ENCODE data around the gene TMC6. TPM values are rescaled to one million over a fixed set of nuclear protein-coding genes. Genes with fewer than 3 reads are reported as not detected.
"Not testable (repeated sequence)": the region's sequence is repeated elsewhere in the genome, so short reads cannot be mapped to it uniquely, and the experiment has no call there.

Gene TMC6
- total RNA-seq, 1 experiment from 2014 or later = 116 TPM

DNA sequence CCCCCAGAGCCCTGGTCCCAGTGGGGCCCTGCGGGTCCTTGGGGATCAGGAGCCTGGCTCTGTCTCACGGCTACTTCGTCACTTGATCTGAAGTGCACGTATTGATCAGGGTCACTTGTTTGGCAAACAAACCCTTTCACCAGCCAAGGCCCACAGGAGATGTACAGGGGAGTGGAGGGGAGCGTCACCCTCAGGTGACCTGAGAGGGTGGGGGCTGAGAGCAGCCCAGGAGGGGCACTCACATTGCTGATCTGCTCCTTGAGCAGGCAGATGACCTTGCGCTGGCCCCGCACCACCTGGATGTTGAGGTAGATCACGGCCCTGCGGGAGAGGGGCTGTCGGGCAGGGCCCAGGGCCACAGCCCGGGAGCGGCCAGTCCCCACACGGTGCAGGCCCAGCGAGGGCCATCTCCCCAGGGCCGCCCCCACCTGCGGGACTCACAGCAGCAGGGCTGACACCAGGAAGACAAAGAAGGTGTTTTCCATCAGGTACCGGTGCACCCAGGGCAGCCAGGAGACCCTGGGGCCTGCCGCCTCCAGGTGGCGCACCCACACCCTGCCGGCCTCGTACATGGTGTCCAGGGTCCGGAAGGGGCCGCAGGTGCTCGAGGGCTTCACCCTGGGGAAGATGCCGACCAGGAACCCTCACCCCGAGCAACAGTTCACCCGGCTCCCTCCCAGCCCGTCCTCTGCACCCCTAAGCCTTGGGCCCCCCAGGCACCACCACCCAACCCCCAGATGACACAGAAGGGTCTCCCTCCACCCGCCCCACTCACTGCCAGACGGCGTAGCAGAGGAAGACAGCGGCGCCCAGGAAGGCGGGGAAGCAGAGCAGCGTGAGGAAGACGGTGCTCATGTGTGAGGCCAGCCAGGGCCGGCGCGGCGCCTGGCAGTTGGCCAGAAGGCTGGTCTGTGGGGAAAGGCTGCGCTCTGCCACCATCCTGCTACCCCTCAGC is 11.3 kb downstream of the TMC6 start:
- peak; percentile 47 for DNase-seq
- BruUV-seq (replicated peaks) = no TSS peak
- CTCF ChIA-PET = no interaction called here
- no peak overlapping the region for H3K27ac Mint-ChIP-seq (ENCODE audit: unreplicated experiment)
- TF ChIP-seq, protein P1, sequence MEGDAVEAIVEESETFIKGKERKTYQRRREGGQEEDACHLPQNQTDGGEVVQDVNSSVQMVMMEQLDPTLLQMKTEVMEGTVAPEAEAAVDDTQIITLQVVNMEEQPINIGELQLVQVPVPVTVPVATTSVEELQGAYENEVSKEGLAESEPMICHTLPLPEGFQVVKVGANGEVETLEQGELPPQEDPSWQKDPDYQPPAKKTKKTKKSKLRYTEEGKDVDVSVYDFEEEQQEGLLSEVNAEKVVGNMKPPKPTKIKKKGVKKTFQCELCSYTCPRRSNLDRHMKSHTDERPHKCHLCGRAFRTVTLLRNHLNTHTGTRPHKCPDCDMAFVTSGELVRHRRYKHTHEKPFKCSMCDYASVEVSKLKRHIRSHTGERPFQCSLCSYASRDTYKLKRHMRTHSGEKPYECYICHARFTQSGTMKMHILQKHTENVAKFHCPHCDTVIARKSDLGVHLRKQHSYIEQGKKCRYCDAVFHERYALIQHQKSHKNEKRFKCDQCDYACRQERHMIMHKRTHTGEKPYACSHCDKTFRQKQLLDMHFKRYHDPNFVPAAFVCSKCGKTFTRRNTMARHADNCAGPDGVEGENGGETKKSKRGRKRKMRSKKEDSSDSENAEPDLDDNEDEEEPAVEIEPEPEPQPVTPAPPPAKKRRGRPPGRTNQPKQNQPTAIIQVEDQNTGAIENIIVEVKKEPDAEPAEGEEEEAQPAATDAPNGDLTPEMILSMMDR (IDR thresholded peaks at IDR 0.05; ENCODE audit: unreplicated experiment) = peak; percentile 28
- intact Hi-C loops (cut with micrococcal nuclease; ENCODE audit: unreplicated experiment) = no loop called here
- no peak overlapping the region for H3K4me3 Mint-ChIP-seq (ENCODE audit: low read depth, unreplicated experiment)
- peaks cover 38% of the 10 kb centered on the region for H3K36me3 Mint-ChIP-seq (ENCODE audit: insufficient read depth, unreplicated experiment)
- H3K4me1 Mint-ChIP-seq (ENCODE audit: low read depth, unreplicated experiment) = peaks cover 6% of the 10 kb centered on the region
- H3K9me3 Mint-ChIP-seq (ENCODE audit: low read depth, unreplicated experiment) = no peaks in the 10 kb centered on the region
- H3K27me3 Mint-ChIP-seq (ENCODE audit: unreplicated experiment) = no peaks in the 10 kb centered on the region

DNA sequence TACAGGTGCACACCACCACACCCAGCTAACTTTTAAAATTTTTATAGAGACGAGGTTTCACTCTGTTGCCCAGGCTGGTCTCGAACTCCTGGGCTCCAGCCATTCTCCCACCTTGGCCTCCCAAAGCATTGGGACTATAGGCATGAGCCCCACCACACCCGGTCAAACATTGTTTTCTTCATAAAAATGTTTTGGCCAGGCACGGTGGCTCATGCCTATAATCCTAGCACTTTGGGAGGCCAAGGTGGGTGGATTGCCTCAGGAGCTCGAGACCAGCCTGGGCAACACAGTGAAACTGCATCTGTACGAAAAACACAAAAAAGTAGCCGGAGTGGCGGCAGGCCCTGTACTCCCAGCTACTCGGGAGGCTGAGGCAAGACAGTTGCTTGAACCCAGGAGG is 12.1 kb downstream of the TMC6 start:
- Mint-ChIP-seq H3K9me3 (ENCODE audit: low read depth, unreplicated experiment) (no peaks in the 10 kb centered on the region), H3K4me3 (ENCODE audit: low read depth, unreplicated experiment) (no peak overlapping the region), H3K27me3 (ENCODE audit: unreplicated experiment) (no peaks in the 10 kb centered on the region), H3K27ac (ENCODE audit: unreplicated experiment) (no peak overlapping the region), H3K36me3 (ENCODE audit: insufficient read depth, unreplicated experiment) (peaks cover 33% of the 10 kb centered on the region), H3K4me1 (ENCODE audit: low read depth, unreplicated experiment) (peaks cover 8% of the 10 kb centered on the region)
- BruUV-seq (replicated peaks) = no TSS peak
- CTCF ChIA-PET = interaction anchor here (0.6 to 0.7 kb wide), 2 partner anchors 24 to 738 kb away, joined by 3 read pairs; no protein-coding TSS in a partner anchor
- intact Hi-C loops (cut with micrococcal nuclease; ENCODE audit: unreplicated experiment) = no loop called here
- DNase-seq = no peak
- TF ChIP-seq, protein P1 (IDR thresholded peaks at IDR 0.05; ENCODE audit: unreplicated experiment) = no peak

DNA sequence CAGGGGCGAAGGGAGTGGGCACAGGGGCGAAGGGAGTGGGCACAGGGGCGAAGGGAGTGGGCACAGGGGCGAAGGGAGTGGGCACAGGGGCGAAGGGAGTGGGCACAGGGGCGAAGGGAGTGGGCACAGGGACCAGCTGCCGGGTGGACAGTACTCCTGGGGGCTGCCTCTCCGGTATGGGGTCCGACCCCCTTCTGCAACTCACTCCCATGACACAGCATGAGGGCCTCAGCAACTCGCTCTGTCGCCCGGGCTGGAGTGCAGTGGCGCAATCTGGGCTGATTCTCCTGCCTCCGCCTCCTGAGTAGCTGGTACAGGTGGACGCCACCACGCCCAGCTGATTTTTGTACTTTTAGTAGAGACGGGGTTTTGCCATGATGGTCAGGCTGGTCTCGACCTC is 12.8 kb downstream of the TMC6 start:
- intact Hi-C loops (cut with micrococcal nuclease; ENCODE audit: unreplicated experiment); BruUV-seq (replicated peaks): not testable (repeated sequence)

DNA sequence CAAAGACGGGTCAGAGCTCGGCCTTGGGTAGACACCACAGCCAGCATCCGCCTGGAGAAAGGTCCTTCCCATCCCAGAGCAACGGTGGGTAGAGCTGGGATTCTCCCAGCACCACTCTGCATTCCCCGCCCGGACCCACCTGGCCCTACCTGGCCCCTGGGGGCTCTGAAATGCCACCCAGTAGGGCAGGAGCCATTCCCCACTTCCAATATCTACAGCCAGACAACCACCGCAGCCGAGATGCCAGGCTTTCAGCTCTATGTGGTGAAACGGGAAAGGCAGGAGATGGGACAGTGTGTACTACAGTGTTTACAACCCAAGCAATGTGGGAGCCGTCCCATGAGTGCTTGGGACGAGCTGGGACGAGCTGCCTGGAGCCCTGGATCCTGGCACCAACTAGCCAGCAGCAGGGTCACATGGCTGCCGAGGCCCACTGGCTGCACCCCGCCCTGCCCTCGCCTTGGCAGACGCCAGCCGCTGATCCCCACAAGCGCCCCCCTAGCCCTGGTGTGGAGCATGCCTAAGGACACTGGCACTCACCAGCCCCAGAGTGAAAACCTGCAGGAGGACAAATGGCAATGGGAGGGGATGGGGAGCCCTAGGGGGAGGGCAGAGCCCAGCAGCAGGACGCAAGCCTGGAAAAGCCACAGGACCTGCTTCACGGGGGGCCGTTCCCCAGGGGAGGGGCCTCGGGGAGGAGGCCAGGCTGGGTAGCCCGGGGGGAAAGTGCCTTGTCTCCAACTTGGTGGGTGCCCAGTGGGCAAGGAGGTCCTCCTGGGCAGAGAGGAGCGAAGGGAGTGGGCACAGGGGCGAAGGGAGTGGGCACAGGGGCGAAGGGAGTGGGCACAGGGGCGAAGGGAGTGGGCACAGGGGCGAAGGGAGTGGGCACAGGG is 13.5 kb downstream of the TMC6 start:
- DNase-seq = no peak
- no TSS peak for BruUV-seq (replicated peaks)
- TF ChIP-seq, protein P1 (IDR thresholded peaks at IDR 0.05; ENCODE audit: unreplicated experiment) = no peak
- peaks cover 8% of the 10 kb centered on the region for H3K4me1 Mint-ChIP-seq (ENCODE audit: low read depth, unreplicated experiment)
- CTCF ChIA-PET = interaction anchor here (0.7 to 1.2 kb wide), 4 partner anchors 13 to 83 kb away, joined by 3 to 5 read pairs (median 4); no protein-coding TSS in a partner anchor
- H3K36me3 Mint-ChIP-seq (ENCODE audit: insufficient read depth, unreplicated experiment) = peaks cover 29% of the 10 kb centered on the region
- H3K9me3 Mint-ChIP-seq (ENCODE audit: low read depth, unreplicated experiment) = no peaks in the 10 kb centered on the region
- H3K4me3 Mint-ChIP-seq (ENCODE audit: low read depth, unreplicated experiment) = no peak overlapping the region
- no peak overlapping the region for H3K27ac Mint-ChIP-seq (ENCODE audit: unreplicated experiment)
- intact Hi-C loops (cut with micrococcal nuclease; ENCODE audit: unreplicated experiment) = loop anchor here (5.0 kb wide), 1 partner anchor 72 kb away; the partner anchor contains the start of genes AFMID and TK1
- H3K27me3 Mint-ChIP-seq (ENCODE audit: unreplicated experiment) = no peaks in the 10 kb centered on the region

More for the DNA sequence above, 12.8 kb downstream of the TMC6 start:
- not testable (repeated sequence) for DNase-seq; H3K4me1 Mint-ChIP-seq (ENCODE audit: low read depth, unreplicated experiment); H3K9me3 Mint-ChIP-seq (ENCODE audit: low read depth, unreplicated experiment); H3K27me3 Mint-ChIP-seq (ENCODE audit: unreplicated experiment); H3K27ac Mint-ChIP-seq (ENCODE audit: unreplicated experiment); H3K4me3 Mint-ChIP-seq (ENCODE audit: low read depth, unreplicated experiment)
- CTCF ChIA-PET = interaction anchor here (0.7 to 1.2 kb wide), 3 partner anchors 12 to 82 kb away, joined by 3 to 4 read pairs (median 3); no protein-coding TSS in a partner anchor
- peaks cover 29% of the 10 kb centered on the region for H3K36me3 Mint-ChIP-seq (ENCODE audit: insufficient read depth, unreplicated experiment)
